Ectodermal cell (in vitro differentiated cells): Measurements from ENCODE around the gene FRMPD4.
"Not testable (repeated sequence)": the region's sequence is repeated elsewhere in the genome, so short reads cannot be mapped to it uniquely, and the experiment has no call there.

Source experiments
- H3K27ac ChIP-seq: 2 replicates; pipeline ENCODE4 v1.7.0; 2013; ENCODE audit warnings: mild to moderate bottlenecking, low read depth, low read length; ENCODE audit not compliant: insufficient read depth, poor library complexity, severe bottlenecking
- H3K27me3 ChIP-seq: 2 replicates; pipeline ENCODE4 v1.7.0; 2013; ENCODE audit warnings: mild to moderate bottlenecking, low read length; ENCODE audit not compliant: insufficient read depth, control insufficient read depth, poor library complexity, severe bottlenecking
- H3K36me3 ChIP-seq: one replicate; pipeline ENCODE4 v1.7.0; 2013; ENCODE audit warnings: low read length; ENCODE audit not compliant: control insufficient read depth, insufficient read depth
- H3K4me1 ChIP-seq: one replicate; pipeline ENCODE4 v1.7.0; 2013; ENCODE audit warnings: low read length; ENCODE audit not compliant: control insufficient read depth, insufficient read depth
- H3K4me3 ChIP-seq: 2 replicates; pipeline ENCODE4 v1.7.0; 2013; ENCODE audit warnings: low read depth, low read length, control low read depth; ENCODE audit not compliant: insufficient read depth
- H3K9me3 ChIP-seq: 2 replicates; pipeline ENCODE4 v1.7.0; 2013; ENCODE audit warnings: mild to moderate bottlenecking, low read length, moderate library complexity; ENCODE audit not compliant: control insufficient read depth
- WGBS, 2 experiments: methylation state at CpG; one replicate each; pipeline ENCODE4 v1.1.7; 2013; ENCODE audit warnings: missing lambda C conversion rate in 2 of 2; 5-methylcytosine and 5-hydroxymethylcytosine counted together

Gene FRMPD4

DNA sequence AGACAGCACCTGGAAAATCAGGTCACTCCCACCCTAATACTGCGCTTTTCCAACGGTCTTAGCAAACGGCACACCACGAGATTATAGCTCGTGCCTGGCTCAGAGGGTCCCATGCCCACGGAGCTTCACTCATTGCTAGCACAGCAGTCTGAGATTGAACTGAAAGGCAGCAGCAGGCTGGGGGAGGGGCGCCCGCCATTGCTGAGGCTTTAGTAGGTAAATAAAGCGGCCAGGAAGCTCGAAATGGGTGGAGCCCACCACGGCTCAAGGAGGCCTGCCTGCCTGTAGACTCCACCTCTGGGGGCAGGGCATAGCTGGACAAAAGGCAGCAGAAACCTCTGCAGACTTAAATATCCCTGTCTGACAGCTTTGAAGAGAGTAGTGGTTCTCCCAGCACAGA, 399.8 kb downstream of the FRMPD4 start:
- not testable (repeated sequence) for H3K9me3 ChIP-seq, H3K27me3 ChIP-seq, H3K4me3 ChIP-seq, H3K36me3 ChIP-seq, H3K4me1 ChIP-seq, H3K27ac ChIP-seq
- 80 to 92% methylated on average over 8 to 10 of the region's 11 CpGs for WGBS, 2 experiments

DNA sequence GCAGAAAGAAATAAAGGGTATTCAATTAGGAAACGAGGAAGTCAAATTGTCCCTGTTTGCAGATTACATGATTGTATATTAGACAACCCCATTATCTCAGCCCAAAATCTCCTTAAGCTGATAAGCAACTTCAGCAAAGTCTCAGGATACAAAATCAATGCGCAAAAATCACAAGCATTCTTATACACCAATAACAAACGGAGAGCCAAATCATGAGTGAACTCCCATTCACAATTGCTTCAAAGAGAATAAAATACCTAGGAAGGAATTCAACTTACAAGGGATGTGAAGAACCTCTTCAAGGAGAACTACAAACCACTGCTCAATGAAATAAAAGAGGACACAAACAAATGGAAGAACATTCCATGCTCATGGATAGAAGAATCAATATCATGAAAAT, 404.0 kb downstream of the FRMPD4 start:
- not testable (repeated sequence) for H3K4me1 ChIP-seq, H3K27me3 ChIP-seq, H3K9me3 ChIP-seq, H3K4me3 ChIP-seq, H3K36me3 ChIP-seq, H3K27ac ChIP-seq
- 100% methylated on average over 1 of the region's 3 CpGs; no CpG with 5 or more reads in 1 of the 2 experiments for WGBS, 2 experiments

DNA sequence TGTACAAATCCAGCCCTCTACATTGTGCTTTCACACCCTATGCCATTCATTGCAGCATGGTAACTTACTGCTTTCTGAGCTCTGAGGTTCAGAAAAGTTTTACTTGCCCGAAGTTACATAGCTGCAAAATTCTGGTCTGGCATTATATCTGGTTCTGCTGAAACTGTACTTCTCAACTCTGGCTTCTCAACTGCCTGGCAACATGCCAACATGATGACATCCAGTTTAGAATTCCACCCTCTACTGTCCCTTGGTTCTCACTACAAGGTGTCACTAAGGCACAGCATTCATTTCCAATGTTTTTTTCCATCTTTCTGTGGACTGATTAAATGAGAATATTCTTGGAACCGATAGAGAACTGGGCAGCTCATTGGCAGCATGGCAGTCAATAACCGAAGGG, 410.1 kb downstream of the FRMPD4 start:
- H3K4me1 ChIP-seq = no peaks in the 10 kb centered on the region
- H3K4me3 ChIP-seq = no peak overlapping the region
- no peaks in the 10 kb centered on the region for H3K27me3 ChIP-seq
- H3K36me3 ChIP-seq = no peaks in the 10 kb centered on the region
- 93 to 94% methylated on average over 3 of the region's 3 CpGs for WGBS, 2 experiments
- H3K9me3 ChIP-seq = no peaks in the 10 kb centered on the region
- H3K27ac ChIP-seq = no peak overlapping the region

GRCh38 chrX:12548746-12549145, 410.5 kb downstream of the FRMPD4 start:
- Histone ChIP-seq H3K27me3 (no peaks in the 10 kb centered on the region), H3K4me1 (no peaks in the 10 kb centered on the region), H3K4me3 (no peak overlapping the region), H3K36me3 (no peaks in the 10 kb centered on the region), H3K27ac (no peak overlapping the region), H3K9me3 (no peaks in the 10 kb centered on the region)
- WGBS, 2 experiments = 22 to 38% methylated on average over 1 of the region's 1 CpG

DNA sequence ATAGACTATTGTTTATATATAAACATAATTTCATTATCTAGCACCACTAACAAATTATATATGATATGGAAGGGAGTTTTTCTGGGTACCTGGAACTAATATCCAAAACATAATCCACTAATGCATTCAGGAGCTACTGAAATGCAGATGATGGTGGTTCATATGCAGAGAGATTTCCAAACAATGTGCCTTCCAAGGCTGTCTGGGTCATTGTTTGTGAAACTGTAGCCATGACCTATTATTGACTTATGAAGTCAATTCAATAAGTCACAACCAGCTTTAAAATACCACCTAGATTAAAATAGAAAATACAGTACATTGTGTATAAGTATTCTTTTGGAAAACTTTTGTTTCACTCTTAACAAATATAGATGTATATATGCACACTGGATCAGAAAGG, 415.9 kb downstream of the FRMPD4 start:
- H3K27me3 ChIP-seq = no peaks in the 10 kb centered on the region
- no peaks in the 10 kb centered on the region for H3K4me1 ChIP-seq
- H3K36me3 ChIP-seq = no peaks in the 10 kb centered on the region
- H3K27ac ChIP-seq = no peak overlapping the region
- H3K4me3 ChIP-seq = no peak overlapping the region
- H3K9me3 ChIP-seq = no peaks in the 10 kb centered on the region

GRCh38 chrX:12563121-12563520, 424.8 kb downstream of the FRMPD4 start:
- WGBS, 2 experiments = no CpG with 5 or more reads among the region's 1 CpG
- H3K27me3 ChIP-seq = no peaks in the 10 kb centered on the region
- H3K27ac ChIP-seq = no peak overlapping the region
- no peak overlapping the region for H3K4me3 ChIP-seq
- H3K4me1 ChIP-seq = no peaks in the 10 kb centered on the region
- H3K36me3 ChIP-seq = no peaks in the 10 kb centered on the region
- H3K9me3 ChIP-seq = no peaks in the 10 kb centered on the region

GRCh38 chrX:12564221-12564620, 425.9 kb downstream of the FRMPD4 start:
- Histone ChIP-seq H3K4me3 (no peak overlapping the region), H3K36me3 (no peaks in the 10 kb centered on the region), H3K27ac (no peak overlapping the region), H3K9me3 (no peaks in the 10 kb centered on the region), H3K27me3 (no peaks in the 10 kb centered on the region), H3K4me1 (no peaks in the 10 kb centered on the region)
- WGBS, 2 experiments = 100% methylated on average over 1 of the region's 2 CpGs; no CpG with 5 or more reads in 1 of the 2 experiments

DNA sequence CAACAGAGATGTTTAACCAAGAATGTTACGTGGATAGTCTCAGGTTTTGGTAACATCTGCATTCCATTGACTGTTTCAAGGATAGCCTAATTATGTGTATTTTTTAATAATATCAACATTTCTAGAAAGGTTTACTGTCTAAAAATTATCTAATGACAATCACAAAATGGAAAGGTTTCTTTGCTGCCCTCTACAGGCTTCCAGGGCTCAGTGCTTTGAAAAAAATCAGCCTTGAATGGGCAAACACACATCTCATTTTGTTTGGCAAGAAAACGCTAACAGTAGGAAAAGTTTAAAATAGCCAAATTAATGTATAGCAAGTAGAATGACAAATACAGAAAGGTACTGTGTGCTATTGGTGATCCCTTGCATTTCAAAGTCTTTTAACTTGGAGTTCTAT, 429.6 kb downstream of the FRMPD4 start:
- Histone ChIP-seq H3K27ac (no peak overlapping the region), H3K36me3 (no peaks in the 10 kb centered on the region), H3K4me1 (no peaks in the 10 kb centered on the region), H3K4me3 (no peak overlapping the region), H3K9me3 (no peaks in the 10 kb centered on the region), H3K27me3 (no peaks in the 10 kb centered on the region)
- 100% methylated on average over 1 of the region's 2 CpGs; no CpG with 5 or more reads in 1 of the 2 experiments for WGBS, 2 experiments

GRCh38 chrX:12570859-12571501, 432.7 kb downstream of the FRMPD4 start:
- no peaks in the 10 kb centered on the region for H3K36me3 ChIP-seq
- H3K27me3 ChIP-seq = no peaks in the 10 kb centered on the region
- no peaks in the 10 kb centered on the region for H3K4me1 ChIP-seq
- H3K4me3 ChIP-seq = no peak overlapping the region
- H3K9me3 ChIP-seq = no peaks in the 10 kb centered on the region
- H3K27ac ChIP-seq = no peak overlapping the region
- 67% methylated on average over 3 of the region's 4 CpGs; no CpG with 5 or more reads in 1 of the 2 experiments for WGBS, 2 experiments

GRCh38 chrX:12579311-12579710, 441.0 kb downstream of the FRMPD4 start:
- WGBS, 2 experiments = 89 to 90% methylated on average over 5 of the region's 5 CpGs
- no peaks in the 10 kb centered on the region for H3K36me3 ChIP-seq
- H3K4me1 ChIP-seq = no peaks in the 10 kb centered on the region
- H3K9me3 ChIP-seq = no peaks in the 10 kb centered on the region
- no peak overlapping the region for H3K27ac ChIP-seq
- no peak overlapping the region for H3K4me3 ChIP-seq
- no peaks in the 10 kb centered on the region for H3K27me3 ChIP-seq

DNA sequence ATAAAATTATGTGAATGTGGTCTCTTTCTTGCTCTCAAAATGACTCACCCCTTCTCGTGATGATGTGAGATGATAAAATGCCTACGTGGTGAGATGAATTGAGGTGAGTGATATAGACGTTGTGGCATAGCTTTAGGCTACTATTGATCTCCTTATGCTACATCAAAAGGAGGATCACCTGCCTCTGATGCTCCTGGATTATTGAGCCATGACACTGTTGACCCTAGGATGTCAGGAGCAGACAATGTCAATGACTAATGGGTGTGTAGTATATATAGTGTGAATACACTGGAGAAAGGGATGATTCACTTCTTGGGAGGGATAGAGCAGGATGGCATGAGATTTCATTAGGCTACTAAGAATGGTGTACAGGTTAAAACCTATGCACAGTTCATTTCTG, 442.3 kb downstream of the FRMPD4 start:
- Histone ChIP-seq H3K9me3 (no peaks in the 10 kb centered on the region), H3K4me1 (no peaks in the 10 kb centered on the region), H3K27ac (no peak overlapping the region), H3K36me3 (no peaks in the 10 kb centered on the region), H3K4me3 (no peak overlapping the region), H3K27me3 (no peaks in the 10 kb centered on the region)
- WGBS, 2 experiments = 89 to 94% methylated on average over 2 to 3 of the region's 3 CpGs
